ENCODE measurements around the gene FGD1.
A peak's percentile ranks its signal among the peaks of the same experiment; 100 is the strongest.
"Not testable (repeated sequence)": the region's sequence is repeated elsewhere in the genome, so short reads cannot be mapped to it uniquely, and the experiment has no call there.

FGD1 gene

GRCh38 chrX:54495814-54496516 is at the start of gene FGD1:
Gene FGD1, minus strand, starts transcription at chrX:54496234. Its CDS starts 802 bp downstream, at chrX:54495432.
- H3K4me3 ChIP-seq (ENCODE audit: low read depth, low read length): peak within 1 kb of the TSS; percentile 54

GRCh38 chrX:54542239-54542638 is 46.2 kb upstream of the FGD1 start:
- H3K4me3 ChIP-seq (ENCODE audit: low read depth, low read length): not testable (repeated sequence)

DNA sequence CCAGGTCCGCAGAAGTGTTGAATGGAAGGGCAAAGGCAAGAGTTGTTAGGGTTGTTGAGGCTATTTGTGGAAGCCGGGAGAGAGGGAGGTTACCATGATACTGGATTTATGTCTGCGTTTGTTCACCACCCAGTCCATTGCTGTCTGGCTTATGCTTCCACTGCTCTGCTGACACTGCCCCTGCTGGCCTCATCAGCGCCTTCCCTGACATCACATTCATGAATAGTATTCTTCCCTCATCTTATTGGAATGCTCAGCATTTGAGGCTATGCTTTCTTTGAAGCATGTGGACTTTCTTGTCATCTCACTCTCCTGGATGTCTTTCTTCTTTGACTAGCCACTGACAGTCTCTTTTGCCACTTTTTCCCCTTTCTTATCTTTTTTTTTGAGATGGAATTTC is 44.3 kb upstream of the FGD1 start:
- H3K4me3 ChIP-seq (ENCODE audit: low read depth, low read length): no peak overlapping the region

- H3K4me3 ChIP-seq (ENCODE audit: low read depth, low read length): no peak overlapping the region
These were observed 38.2 kb upstream of the FGD1 start for GRCh38 chrX:54534271-54534670.

GRCh38 chrX:54530357-54530900 is 34.4 kb upstream of the FGD1 start:
- H3K4me3 ChIP-seq (ENCODE audit: low read depth, low read length): peak overlapping the region; percentile 91

- peak within 1 kb of the TSS; percentile 91 for H3K4me3 ChIP-seq (ENCODE audit: low read depth, low read length)
These were observed 33.7 kb upstream of the FGD1 start, which contains the start of gene GNL3L for GRCh38 chrX:54529552-54530356. Gene GNL3L, plus strand, starts transcription at chrX:54530219. Its CDS starts 2,348 bp downstream, at chrX:54532567.

- no peak overlapping the region for H3K4me3 ChIP-seq (ENCODE audit: low read depth, low read length)
These were observed 33.1 kb upstream of the FGD1 start for GRCh38 chrX:54529151-54529550.

- H3K4me3 ChIP-seq (ENCODE audit: low read depth, low read length): no peak overlapping the region
These were observed 13.4 kb upstream of the FGD1 start for GRCh38 chrX:54509400-54509799.

- no peak overlapping the region for H3K4me3 ChIP-seq (ENCODE audit: low read depth, low read length)
These were observed 902 bp upstream of the FGD1 start for GRCh38 chrX:54496936-54497335.

DNA sequence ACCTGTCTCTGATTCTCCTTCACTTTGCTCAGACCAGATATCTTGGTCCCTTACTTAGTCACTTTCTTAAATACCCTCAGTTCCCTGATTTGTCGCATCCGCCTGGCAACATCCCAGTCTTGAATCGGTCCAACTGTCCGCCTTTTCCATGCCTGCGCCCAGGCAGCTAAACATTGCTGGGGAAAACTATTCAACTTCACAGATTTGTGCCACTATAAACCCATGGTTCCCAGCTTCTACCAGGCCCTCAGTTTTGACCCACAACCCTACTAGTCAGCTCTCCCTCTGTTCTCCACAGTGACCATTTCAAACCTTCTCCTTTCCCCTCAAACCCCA is 451 bp upstream of the FGD1 start:
- H3K4me3 ChIP-seq (ENCODE audit: low read depth, low read length): peak overlapping the region; percentile 17

DNA sequence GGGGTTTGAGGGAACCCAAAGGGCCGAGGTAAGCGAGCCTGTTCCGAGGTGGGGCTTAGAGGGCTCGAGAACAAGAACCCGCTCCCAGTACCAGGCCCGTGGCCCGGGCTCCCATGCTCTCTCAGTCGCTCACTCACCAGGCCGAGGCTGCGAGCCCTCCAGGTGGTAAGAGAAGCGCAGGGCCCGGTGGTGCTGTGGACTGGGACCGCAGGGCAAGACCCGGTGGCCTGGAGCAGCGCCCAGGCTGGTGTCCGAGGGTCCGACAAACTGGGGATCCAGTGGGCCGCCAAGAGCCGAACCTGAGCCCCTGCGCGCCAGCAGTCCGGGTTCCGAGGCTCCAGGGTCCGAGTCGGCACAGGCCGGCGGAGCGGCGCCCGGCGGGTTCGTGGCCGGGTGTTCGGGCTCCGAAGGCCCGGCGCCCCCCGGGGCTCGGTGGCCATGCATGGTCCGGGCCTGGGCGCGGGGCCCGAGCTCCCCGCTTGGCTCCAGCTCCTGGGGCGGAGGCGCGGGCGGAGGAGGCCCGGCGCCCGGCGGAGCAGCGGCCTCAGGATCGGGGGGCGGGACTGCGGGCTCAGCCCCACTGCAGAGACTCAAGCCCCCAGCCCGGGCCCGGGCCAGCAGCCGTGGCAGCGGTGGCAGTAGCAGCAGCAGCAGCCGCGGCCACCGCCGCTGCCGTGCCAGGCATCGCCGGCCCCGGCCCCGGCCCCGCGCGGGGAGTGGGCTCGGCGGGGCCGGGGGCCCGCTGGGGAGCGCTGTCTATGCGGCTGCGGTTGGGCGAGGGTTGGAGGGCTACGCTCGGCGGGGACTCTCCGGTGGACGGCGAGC is 833 bp downstream of the FGD1 start:
- H3K4me3 ChIP-seq (ENCODE audit: low read depth, low read length): peak overlapping the region; percentile 54

DNA sequence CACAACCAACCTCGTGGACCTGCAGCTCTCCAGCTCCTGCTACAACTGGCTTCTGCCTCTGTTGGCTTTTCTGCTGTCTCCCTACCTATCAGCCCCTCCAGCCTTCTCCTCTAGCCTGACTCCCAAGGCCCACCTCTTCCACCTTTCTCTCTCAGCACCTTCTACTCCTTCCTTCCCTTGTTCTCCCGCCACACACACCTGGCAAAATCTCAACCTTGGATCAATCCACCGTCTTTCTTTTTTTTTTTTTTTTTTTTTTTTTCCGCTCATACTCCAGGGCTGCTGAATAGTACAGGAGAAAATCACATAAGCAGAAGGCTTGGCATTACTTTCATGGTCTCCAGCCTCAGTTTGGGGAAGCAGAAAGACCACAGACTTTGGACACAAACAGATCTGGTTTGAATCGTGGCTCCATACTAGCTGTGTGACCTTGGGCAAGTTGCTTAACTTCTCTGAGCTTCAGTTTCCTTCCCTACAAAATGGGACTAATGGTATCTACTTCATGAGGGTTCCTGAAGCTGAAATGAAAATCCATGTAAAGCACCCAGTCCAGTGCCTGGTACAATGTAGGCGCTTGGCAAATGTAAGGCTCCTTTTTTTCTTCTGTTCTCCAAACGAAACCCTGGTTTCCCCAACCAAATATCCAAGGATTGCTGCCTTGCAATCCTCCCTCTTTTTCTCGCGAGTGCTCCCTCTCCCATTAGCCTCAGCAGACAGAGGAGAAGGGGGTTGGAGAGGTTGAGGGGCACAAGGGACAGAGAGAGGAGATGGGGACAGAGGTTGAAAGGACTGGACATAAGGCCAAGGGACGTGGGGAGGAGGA is 1.7 kb downstream of the FGD1 start:
- H3K4me3 ChIP-seq (ENCODE audit: low read depth, low read length): peak overlapping the region; percentile 54

DNA sequence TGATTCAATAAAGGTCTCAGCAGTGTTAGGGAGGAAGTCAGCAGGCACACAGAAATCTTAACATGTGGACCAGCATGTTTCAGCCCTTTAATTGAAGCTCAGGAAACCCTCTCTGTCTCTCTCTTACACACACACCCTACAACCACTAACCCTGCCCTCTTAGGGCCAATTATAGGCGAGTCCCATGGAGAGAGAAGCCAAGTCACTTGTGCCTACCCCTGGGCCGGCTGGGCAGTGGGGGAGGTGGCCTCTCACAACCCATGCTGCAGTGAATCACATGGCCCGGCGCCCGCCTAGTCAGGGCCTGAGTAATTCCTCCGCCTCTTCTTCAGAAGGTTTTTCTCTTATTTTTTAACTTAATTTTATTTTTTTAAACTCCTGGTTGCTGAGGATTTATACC is 3.7 kb downstream of the FGD1 start:
- no peak overlapping the region for H3K4me3 ChIP-seq (ENCODE audit: low read depth, low read length)

DNA sequence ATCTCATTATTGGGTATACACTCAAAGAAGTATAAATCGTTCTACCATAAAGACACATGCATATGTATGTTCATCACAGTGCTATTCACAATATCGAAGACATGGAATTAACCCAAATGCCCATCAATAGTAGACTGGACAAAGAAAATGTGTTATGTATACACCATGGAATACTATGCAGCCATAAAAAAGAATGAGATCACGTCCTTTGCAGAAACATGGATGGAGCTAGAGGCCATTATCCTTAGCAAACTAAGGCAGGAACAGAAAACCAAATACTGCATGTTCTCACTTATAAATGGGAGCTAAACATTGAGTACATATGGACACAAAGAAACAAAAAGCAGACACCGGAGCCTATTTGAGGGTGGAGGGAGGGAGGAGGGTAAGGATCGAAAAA is 6.2 kb downstream of the FGD1 start:
- not testable (repeated sequence) for H3K4me3 ChIP-seq (ENCODE audit: low read depth, low read length)

GRCh38 chrX:54484666-54485065 is 11.4 kb downstream of the FGD1 start:
- no peak overlapping the region for H3K4me3 ChIP-seq (ENCODE audit: low read depth, low read length)

DNA sequence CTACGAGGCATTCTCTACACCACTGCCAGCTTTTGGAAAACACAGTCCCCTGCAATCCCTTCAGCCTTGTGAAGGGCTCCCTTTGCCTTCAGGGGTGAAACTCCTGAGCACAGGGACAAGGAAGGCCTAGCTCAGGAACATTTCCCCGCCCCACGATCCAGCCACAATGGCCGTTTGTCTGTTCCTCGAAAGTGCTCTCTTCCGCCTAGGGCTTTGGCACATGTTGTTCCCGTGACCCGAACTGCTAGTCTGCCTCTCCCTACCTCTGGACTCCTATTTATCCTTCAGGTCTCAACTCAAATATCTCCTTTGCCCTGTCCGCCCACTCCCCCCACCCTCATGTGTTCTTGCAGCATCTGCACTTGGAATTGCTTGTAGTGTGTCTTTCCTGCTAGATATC is 12.1 kb downstream of the FGD1 start:
- H3K4me3 ChIP-seq (ENCODE audit: low read depth, low read length): no peak overlapping the region

- H3K4me3 ChIP-seq (ENCODE audit: low read depth, low read length): no peak overlapping the region
These were observed 13.0 kb downstream of the FGD1 start for GRCh38 chrX:54482839-54483593.

DNA sequence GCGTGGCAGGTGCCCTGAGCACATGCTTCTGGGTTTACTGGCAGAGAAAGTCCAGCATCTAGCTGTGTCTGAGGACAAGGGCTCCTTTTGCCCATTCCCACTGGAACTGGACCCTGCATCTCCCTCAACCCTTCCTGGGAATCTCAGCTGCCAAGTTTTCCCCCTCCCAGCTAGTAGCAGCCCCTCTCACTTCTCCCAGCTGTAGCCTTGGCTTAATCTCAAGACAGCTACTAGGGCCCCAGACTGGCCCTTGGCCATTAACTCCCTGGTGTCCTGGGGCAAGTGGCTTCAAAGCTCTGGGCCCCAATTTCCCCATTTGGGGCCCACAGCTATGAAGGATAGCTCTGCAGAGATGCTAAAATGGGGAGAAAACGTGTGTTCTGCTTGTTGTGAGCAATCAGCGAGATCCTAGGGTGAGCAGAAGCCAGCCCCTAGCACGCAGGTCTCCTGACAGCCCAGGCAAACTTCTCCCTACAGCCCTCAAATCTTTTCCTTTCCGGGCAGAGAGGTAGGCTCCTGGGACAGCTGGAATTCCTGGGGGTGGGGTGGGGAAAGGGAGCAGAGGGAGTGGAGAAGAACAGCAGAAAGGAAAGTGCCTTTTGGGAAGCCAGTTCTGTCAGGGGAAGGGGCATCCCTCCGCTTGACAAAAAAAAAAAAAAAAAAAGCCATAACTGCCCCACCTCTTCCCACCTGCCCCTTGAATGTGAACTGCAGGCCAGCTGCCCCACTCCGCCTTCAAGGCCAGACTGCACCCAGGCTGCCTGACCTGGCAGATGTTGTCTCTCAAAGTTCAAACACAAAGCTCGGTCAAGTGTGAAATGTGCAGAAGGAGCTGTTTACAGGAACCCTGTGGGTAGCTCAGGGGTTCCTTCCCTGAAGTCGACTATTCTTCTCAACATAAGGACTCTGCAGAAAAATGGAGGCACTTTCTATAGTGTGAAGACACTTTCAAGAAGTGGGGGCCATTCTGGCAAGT is 16.6 kb downstream of the FGD1 start:
- H3K4me3 ChIP-seq (ENCODE audit: low read depth, low read length): no peak overlapping the region

All from iPS-11a (cell line).